ENCODE measurements around the gene DOK5.

DOK5 gene

DNA sequence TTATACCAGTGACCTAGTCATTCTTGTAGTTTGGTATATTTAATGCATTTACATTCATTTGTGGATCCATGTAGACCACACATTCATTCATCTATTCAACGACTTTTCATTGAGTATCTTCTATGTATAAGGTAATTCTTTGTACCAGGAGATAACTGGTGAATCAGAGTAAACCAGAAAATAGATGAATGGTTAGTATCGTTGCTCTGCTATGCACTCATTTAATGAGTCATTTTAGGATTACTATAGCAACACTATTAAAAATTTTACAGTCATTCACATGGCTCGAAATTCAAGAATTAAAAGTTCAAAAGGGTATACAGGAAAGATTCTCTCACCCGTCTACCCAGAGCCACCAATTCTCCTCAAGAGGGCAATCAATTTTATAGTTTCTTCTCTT is 26.8 kb downstream of the DOK5 start:
- TF ChIP-seq, protein P1, sequence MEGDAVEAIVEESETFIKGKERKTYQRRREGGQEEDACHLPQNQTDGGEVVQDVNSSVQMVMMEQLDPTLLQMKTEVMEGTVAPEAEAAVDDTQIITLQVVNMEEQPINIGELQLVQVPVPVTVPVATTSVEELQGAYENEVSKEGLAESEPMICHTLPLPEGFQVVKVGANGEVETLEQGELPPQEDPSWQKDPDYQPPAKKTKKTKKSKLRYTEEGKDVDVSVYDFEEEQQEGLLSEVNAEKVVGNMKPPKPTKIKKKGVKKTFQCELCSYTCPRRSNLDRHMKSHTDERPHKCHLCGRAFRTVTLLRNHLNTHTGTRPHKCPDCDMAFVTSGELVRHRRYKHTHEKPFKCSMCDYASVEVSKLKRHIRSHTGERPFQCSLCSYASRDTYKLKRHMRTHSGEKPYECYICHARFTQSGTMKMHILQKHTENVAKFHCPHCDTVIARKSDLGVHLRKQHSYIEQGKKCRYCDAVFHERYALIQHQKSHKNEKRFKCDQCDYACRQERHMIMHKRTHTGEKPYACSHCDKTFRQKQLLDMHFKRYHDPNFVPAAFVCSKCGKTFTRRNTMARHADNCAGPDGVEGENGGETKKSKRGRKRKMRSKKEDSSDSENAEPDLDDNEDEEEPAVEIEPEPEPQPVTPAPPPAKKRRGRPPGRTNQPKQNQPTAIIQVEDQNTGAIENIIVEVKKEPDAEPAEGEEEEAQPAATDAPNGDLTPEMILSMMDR (IDR thresholded peaks at IDR 0.05; ENCODE audit: low read depth, low read length, missing control alignments), result no peak

DNA sequence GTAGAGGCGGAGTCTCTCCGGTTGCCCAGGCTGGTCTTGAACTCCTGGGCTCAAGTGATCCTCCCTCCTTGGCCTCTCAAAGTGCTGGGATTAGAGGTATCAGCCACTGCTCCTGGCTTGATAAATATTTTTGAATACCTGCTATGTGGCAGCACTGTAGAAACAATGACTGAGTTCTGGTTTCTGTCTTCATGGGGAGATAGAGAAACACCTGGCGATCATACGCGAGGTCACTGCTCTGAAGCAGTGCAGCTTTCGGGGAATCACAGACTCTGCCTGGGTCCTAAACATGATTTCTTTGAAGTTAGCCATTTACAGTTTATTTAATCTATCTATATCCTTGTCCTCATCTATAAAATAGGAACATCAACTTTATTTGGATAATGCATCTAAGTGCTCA is 31.2 kb downstream of the DOK5 start:
- no peaks in the 10 kb centered on the region for H3K27me3 ChIP-seq (replicated peaks)
- no peaks in the 10 kb centered on the region for H3K36me3 ChIP-seq (replicated peaks)
- TF ChIP-seq, protein P1 (IDR thresholded peaks at IDR 0.05; ENCODE audit: low read depth, low read length, missing control alignments), result no peak
- no peak overlapping the region for H3K4me3 ChIP-seq (ENCODE audit: low read depth, low read length)
- no peak for DNase-seq
- in situ Hi-C loops (cut with HindIII; ENCODE audit: low pct_ligation_motif_present, low sequenced_read_pairs), result no loop called here
- H3K27ac ChIP-seq, result no peak overlapping the region

More for the DNA sequence above, 26.8 kb downstream of the DOK5 start:
- in situ Hi-C loops (cut with HindIII; ENCODE audit: low pct_ligation_motif_present, low sequenced_read_pairs), result no loop called here
- no peaks in the 10 kb centered on the region for H3K36me3 ChIP-seq (replicated peaks)
- H3K27me3 ChIP-seq (replicated peaks), result no peaks in the 10 kb centered on the region
- H3K27ac ChIP-seq, result no peak overlapping the region
- no peak for DNase-seq
- no peak overlapping the region for H3K4me3 ChIP-seq (ENCODE audit: low read depth, low read length)

DNA sequence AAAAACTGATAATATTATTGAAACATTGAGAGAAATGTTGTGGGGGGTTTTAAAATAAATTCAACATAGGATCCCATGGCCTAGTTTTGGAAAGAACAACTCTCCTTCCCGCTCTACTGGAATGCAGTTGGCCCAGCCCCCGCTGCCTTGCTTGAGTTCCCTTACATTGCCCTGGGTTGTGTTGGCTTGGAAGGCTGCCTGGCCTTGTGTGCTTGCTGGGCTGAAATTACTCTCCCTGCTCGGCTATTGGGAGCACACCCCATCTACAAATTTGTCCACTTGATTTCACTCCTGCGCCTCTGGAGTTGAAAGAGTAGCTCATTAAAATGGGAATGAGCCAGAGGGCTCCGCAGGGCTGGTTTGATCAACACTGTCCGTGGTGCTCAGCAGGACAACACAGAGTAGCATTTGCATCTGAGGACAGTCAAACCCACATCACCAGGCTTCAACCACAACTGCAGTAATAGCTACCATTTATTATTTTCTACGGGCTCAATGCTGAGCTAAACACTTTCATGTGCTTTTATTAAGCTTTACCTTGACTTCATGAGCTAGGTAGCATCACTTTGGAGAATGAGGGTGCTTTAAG is 35.2 kb downstream of the DOK5 start:
- in situ Hi-C loops (cut with HindIII; ENCODE audit: low pct_ligation_motif_present, low sequenced_read_pairs), result no loop called here
- no peak for DNase-seq
- no peaks in the 10 kb centered on the region for H3K36me3 ChIP-seq (replicated peaks)
- H3K4me3 ChIP-seq (ENCODE audit: low read depth, low read length), result no peak overlapping the region
- H3K27ac ChIP-seq, result no peak overlapping the region
- no peaks in the 10 kb centered on the region for H3K27me3 ChIP-seq (replicated peaks)
- TF ChIP-seq, protein P1 (IDR thresholded peaks at IDR 0.05; ENCODE audit: low read depth, low read length, missing control alignments), result no peak

DNA sequence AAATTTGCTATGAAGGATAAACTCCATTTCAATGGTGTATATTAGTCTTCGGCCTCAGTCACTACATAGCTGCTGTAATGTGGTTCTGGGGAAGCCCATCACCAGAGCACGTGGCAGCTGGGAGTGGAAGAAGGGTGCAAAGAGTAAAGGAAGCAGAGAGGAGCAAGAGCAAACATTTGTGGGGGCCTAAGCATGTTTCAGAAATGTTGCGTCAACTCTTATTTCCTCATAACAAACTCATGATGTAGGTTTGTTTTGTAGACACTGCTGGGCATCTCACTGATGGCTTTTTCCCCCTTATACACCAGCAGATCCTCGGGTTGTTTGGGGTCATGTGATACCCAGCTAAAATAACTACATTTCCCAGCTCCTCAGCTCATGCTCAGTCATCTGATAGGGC is 37.3 kb downstream of the DOK5 start:
- Histone ChIP-seq H3K36me3 (replicated peaks) (no peaks in the 10 kb centered on the region), H3K27me3 (replicated peaks) (no peaks in the 10 kb centered on the region), H3K4me3 (ENCODE audit: low read depth, low read length) (no peak overlapping the region), H3K27ac (no peak overlapping the region)
- DNase-seq, result no peak
- TF ChIP-seq, protein P1 (IDR thresholded peaks at IDR 0.05; ENCODE audit: low read depth, low read length, missing control alignments), result no peak
- in situ Hi-C loops (cut with HindIII; ENCODE audit: low pct_ligation_motif_present, low sequenced_read_pairs), result no loop called here

DNA sequence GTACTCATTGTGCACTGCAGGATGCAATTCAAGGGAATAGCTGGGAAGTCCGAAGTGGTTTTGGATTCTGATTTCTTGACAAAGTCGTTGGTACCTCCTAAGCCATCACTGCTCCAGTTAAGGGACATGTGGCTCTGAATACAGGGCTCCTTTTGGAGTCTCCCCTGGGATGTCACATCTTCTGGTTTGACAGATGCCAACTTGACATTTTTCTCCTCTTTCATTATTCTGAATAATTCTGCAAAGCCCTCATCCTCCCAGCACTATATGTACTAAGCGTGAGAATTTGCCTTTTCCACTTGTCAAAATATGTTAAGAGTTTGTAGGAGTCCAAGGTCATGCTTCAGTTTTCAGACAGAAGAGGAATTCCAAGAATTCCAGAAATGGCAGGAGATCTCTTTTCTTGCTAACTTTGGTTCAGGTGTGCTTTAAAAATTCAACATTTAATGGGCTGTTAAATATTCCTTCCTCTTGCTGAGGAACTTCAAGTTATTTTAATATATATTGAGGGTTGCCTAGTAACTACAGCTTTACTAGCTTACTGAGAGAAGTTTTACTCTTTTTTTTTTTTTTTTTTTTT is 38.7 kb downstream of the DOK5 start:
- Histone ChIP-seq H3K36me3 (replicated peaks) (no peaks in the 10 kb centered on the region), H3K27ac (no peak overlapping the region), H3K4me3 (ENCODE audit: low read depth, low read length) (no peak overlapping the region), H3K27me3 (replicated peaks) (no peaks in the 10 kb centered on the region)
- no peak for DNase-seq
- in situ Hi-C loops (cut with HindIII; ENCODE audit: low pct_ligation_motif_present, low sequenced_read_pairs), result no loop called here
- TF ChIP-seq, protein P1 (IDR thresholded peaks at IDR 0.05; ENCODE audit: low read depth, low read length, missing control alignments), result no peak

All from brain microvascular endothelial cell (primary cell).